GM18520 (cell line): ENCODE results near the gene TECPR2.
"Not testable (repeated sequence)": the region's sequence is repeated elsewhere in the genome, so short reads cannot be mapped to it uniquely, and the experiment has no call there.

ENCODE experiments used
- ATAC-seq: cut with Tn5 transposase; IDR thresholded peaks from one replicate; pipeline ENCODE4 v1.9.1; 2021; ENCODE audit not compliant: unreplicated experiment

TECPR2 gene

DNA sequence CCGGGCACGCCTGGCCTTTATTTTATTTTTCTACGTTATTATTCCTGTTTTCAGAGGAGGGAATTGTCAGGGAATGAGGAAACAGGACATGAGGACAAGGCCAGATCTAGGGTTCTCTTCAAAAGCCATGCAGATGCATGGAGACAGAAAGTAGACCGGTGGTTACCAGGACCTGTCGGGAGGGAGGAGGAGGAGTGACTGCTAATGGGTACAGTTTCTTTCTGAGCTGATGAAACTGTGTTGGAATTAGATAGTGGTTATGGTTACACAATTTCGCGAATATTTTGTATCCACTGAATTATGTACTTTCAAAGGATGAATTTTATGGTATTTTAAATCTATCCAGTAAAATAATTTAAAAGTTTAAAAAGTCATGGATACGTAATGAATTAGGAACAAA is 31.9 kb upstream of the TECPR2 start:
- ATAC-seq = no peak

DNA sequence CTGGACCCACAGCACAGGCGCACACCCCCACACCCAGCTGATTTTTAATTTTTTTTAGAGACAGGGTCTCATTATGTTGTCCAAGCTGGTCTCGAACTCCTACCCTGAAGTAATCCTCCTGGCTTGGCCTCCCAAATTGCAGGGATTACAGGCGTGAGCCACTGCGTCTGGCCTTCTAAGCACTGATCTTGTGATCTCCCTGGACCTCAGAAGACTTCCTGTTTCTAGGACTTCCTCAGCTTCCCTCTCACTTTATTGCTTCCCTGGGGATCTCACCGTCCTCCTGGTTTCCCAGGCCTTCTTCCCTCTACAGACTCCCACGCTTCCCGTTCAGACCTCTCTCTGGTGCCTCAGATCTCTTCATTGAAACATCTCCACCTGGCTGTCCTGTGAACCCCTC is 29.4 kb upstream of the TECPR2 start:
- ATAC-seq = no peak

DNA sequence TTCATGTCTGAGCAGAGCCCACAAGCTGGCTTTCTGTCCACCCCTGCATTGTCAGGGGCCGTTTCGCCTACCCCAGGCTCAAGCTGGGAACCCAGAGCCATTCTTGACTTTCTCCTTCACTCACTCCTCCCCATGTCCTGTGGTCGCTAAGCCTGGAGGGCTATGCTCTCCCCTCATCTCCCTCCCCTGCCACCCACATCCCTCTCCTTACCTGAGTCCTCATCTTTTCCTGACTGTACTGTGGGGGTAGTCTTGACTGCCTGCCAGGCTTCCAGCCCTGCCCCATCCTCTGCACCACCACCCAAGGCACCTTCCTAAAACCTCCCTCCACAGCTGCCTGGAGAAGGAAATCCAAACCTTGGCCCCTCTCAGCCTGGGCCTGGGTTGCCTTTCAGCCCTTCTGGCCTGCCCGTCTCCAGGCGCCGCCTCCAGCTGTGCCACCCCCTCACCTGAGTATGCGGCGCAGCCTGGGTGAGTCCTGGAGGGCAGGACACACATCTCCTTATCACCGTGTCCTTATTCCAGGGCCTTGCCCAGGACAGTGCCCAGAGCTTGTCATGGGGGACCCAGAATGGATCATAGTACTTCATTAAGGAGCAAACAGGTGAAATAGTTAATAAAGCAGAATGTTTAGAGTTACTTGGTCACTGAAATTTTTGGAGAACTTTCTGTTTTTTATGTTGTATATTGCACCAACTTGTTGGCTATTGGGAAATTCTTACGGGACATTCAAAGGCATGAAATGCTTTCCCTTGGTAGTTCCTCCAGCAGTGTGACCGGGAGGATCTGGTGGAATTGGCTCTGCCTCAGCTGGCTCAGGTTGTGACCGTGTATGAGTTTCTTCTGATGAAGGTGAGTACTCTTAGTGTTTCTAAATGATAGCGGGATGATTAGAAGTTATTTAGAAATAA is 28.7 kb upstream of the TECPR2 start:
- no peak for ATAC-seq

DNA sequence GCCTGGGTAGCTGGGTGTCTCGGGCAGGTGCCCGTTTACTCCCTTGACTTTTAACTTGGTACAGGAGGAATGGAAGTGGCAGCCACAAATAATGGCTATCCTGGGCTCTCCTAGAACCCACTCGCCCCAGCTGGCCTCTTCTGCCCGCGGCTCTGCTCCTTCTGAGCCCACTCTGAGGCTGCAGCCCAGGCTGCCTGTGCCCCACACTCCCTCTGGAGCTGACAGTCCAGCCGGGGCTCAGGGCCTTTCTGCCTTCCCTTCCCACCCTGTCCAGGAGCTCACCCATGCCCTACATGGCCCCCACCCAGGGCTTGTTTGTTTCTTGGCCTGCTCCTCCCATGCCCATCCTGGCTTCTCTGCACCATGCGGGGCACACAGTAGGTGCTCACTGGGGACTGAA is 27.6 kb upstream of the TECPR2 start:
- ATAC-seq = no peak

DNA sequence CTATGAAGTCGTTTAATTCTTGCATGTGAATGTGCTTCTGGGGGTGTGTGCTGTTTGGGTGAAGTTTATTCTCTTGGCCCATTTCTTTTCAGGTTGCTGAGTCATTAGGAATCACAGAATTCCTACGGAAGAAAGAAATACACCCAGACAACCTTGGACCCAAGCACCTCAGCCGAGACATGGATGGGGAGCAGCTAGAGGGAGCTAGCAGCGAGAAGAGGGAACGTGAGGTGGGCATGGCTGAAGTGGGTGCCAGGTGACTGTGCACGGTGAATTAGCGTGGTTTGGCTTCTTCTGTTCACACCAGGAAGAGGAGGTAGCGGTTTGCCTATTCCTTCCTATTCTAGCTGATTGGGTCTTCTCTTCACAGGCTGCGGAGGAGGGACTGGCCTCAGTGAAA is 24.0 kb upstream of the TECPR2 start:
- ATAC-seq = no peak

DNA sequence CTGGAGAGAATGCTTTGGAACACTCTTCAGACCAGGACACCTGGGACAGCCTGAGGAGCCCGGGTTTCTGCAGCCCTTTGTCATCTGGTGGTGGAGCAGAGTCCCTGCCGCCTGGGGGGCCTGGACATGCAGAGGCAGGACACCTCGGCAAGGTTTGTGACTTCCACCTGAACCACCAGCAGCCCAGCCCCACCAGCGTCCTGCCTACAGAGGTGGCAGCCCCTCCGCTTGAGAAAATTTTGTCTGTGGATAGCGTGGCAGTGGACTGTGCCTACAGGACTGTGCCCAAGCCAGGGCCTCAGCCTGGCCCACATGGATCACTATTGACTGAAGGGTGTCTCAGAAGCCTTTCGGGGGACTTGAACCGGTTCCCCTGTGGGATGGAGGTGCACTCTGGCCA is 21.2 kb upstream of the TECPR2 start:
- ATAC-seq = no peak

DNA sequence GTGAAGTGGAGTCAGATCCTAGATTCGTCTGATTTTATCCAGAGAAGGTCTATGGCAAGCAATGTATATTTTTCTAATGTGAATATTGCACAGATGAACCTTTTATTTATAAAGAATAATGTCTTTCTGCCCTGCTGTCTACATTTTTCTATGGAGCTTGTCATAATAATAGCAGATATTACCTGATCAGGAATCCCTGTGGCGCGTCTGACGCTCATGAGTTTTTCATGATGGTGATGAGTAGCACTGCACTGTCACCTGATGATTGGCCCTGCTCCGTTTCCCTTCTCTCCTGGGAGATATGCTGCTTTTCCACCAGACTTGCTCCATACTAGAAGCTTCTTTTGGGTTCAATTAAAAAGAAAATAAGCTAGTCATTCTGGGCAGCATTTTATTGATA is 20.5 kb upstream of the TECPR2 start:
- no peak for ATAC-seq

DNA sequence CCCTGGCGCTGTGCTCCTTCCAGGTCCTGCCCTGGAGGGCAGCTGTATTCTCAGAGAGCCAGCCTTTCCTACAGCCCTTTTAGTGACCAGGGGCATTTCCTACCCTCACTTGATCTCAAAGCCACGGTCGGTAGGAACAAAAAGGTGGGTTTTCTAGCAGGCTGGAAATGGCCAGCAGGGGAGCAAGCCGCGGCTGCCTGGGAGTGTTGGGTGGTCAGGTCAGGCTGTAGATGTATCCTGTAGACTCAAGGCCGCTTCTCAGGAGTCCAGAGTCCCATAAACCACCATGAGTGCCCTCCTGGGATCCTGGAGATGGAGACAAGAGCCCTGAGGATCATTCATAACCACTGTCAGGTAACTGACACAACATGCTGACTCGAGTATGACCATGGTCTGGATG is 18.7 kb upstream of the TECPR2 start:
- ATAC-seq = no peak

DNA sequence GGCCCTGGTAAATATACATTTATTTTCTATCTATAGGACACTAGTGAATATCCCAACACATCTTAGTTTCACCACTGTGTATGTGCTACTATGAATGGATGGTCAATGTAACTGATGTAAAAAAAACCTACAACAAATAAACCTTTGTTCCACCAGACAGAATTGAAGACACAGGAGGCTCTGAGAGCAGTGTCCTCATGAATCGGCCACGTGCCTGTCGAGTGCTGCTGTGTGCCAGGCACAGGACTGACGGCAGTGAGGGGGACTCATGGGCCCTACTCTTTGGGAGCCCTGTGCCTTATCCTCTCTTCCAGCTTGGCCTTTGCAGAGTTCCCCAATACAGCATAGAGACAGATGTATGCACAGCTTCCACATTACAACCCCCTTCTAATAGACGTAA is 18.3 kb upstream of the TECPR2 start:
- ATAC-seq = no peak

DNA sequence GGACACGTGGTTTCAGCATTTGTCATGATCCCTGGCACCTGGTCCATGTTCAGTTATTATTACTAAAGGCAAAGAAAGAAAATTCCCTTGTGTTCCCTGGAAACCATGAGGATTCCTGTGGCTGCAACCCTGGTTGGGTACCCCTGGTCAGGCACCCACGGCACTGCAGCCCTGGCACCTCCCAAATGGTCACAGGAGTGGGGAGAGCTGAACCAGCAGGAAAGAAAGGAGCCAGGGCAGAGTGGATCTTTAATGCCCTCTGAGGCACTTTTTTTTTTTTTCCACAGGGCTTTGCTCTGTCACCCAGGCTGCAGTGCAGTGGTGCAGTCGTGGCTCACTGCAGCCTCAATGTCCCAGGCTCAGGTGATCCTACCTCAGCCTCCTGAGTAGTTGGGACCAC is 17.5 kb upstream of the TECPR2 start:
- no peak for ATAC-seq

DNA sequence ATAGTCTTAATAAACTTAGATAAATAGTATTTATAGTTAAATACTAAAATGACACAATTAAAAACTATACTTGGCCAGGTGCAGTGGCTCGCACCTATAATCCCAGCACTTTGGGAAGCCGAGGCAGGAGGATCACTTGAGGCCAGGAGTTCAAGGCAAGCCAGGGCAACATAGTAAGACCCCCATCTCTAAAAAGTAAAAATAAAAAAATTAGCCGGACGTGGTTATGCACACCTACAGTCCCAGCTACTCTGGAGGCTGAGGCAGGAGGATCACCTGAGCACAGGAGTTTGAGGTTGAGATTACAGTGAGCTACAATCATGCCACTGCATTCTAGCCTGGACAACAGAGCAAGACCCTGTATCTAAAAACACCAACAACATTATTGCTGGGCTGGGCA is 16.1 kb upstream of the TECPR2 start:
- ATAC-seq = no peak

DNA sequence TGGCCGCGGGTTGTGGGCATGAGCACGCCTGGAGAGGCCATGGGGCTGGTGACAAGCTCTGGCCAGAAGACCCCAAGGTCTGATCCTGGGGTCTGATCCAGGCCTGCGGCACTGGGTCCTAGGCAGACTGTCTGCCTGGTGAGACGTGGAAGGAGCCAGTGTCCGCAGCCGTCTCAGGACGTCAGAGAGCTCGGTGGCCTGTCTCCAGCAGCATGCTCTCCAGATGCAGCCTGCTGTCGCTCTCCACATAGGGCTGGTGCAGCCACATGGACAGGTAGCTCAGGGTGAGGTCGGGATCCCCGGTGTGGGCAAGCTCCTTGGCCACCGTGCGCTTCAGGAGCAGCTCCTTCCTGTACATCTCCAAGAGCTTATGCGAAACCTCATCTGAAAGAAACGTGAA is 14.4 kb upstream of the TECPR2 start:
- ATAC-seq = no peak

DNA sequence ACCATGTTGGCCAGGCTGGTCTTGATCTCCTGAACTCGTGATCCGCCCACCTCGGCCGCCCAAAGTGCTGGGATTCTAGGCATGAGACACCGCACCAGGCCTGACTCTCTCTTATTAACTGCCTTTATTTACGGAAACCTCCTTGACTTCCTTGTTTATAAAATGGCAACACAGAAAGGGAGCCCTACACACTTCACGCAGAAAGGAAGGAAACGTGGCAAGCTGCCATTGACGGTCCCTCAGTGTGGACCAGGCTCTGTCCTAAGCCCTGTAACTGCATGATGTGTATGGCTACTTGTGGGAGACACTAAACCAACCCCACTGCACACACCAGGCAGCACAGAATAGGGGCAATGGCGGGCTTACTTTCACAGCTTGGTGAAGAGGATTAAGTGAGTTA is 11.7 kb upstream of the TECPR2 start:
- ATAC-seq = no peak

DNA sequence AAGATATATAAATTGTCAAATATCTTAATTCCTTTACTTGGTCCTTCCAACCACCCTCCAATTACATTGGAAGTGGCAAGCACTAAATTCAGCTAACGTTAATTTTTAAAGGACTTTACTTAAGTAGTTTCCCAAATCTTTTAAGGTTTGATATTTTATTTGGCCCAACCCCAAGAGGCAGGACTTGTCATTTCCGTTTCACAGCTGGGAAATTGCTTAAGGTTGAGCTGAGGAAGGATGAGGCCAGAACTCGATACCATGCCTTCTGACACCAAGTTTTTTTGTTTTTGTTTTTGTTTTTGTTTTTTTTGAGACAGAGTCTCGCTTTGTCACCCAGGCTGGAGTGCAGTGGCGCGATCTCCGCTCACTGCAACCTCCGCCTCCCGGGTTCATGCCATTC is 11.1 kb upstream of the TECPR2 start:
- not testable (repeated sequence) for ATAC-seq

DNA sequence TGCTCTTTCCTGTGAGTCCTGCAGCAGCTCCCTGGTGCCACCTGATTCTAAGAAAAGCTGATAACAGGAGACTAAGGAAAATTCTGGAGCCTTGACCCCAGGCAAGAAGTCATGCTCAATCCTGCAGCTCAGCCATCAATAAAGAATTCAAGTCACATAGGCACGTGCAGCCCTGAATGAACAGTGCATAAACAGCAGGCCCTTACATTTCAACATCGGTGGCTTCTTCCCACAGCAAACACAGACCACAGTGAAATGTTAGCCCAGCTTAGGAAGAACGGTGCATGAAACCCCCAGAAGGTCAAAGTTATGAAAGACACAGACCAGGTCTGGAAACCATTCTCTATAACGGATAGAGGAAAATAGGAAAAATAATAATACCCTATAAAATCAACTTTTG is 10.5 kb upstream of the TECPR2 start:
- no peak for ATAC-seq

DNA sequence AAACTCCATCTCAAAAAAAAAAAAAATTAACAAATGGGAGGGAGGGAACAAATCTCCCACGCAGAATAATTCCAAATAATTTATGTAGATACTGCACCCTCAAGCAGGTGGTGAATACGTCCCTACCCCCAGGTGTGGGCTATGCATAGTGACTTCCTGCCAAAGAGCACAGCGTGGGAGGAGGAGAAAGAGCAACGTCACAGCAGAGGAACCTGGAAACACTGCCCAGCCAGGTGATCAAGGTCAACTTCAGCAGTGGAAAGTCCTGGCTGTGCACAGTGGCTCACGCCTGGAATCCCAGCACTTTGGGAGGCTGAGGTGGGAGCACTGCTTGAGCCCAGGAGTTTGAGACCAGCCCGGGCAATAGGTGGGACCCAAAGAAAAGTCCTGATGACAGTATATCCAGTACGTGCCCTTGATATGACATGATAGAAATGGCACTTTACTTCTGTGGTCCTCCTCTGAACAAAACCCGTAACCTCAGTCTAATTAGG is 9.6 kb upstream of the TECPR2 start:
- ATAC-seq = no peak

DNA sequence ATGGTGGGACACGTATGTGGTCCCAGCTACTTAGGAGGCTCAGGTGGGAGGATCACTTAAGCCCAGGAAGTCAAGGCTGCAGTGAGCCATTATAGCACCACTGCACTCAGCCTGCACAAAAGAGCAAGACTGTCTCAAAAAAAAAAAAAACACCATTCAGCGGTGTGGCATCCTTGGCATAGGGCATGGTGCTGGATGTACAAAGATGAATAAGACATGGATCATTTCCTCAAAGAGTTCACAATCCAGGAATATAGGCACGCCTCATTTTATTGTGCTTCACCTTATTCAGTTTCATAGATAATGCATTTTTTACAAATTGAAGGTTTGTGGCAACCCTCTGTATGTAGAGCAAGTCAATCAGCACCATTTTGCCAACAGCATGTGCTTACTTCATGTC is 6.5 kb upstream of the TECPR2 start:
- ATAC-seq = no peak

DNA sequence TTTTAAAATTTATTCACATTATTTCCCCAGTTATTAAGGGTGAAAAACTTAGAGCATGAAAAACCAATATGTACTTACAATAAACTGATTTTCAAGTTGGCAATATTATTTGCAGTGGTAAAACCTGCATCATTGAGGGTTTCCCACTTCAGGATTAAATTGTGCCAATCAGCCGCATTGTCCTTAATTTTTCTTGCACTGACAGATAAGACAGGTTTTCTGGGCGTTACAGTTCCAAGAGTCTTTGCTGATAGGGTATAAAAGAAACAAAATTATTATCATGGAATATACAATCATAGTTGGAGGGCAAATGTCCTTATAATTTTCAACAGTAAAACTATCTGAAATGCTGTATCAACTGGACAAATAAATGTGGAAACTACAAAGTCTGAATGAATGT is 3.4 kb upstream of the TECPR2 start:
- ATAC-seq = no peak

DNA sequence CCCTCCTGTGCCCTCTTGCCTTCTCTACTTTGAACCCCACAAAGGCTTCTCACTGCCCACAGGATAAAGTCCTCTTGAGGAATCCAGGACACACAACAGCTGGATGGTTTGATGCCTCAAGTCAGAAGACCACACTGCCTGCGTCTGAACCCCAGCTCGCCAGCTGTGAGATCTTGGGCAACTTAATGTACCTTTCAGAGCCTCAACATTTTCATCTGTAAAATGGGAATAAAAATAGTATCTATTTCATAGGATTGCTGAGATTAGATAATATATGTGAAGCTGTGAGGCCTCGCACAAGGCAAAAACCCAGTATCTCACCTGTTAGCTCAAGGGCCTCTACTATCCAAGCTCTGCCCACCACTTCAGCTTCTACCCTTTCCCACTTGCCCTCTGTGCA is 2.4 kb upstream of the TECPR2 start:
- ATAC-seq = no peak

DNA sequence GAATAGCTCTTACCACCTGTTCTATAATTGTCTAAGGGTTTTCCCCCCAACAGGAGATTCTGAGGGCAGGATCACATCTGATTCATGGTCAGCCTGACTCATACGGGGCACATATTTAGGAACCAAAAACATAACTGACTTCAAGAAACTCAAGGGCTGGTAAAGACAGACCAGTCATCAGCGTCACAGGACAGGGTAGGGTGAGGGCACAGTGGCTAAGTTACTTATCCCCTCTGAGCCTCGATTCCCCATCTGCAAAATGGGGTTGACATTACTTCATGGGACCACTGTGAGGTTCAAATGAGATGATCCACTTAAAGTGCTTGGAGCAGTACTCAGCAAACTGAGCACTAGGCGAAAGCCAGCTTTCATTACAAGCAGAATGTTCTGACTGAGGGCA is 657 bp upstream of the TECPR2 start:
- no peak for ATAC-seq

DNA sequence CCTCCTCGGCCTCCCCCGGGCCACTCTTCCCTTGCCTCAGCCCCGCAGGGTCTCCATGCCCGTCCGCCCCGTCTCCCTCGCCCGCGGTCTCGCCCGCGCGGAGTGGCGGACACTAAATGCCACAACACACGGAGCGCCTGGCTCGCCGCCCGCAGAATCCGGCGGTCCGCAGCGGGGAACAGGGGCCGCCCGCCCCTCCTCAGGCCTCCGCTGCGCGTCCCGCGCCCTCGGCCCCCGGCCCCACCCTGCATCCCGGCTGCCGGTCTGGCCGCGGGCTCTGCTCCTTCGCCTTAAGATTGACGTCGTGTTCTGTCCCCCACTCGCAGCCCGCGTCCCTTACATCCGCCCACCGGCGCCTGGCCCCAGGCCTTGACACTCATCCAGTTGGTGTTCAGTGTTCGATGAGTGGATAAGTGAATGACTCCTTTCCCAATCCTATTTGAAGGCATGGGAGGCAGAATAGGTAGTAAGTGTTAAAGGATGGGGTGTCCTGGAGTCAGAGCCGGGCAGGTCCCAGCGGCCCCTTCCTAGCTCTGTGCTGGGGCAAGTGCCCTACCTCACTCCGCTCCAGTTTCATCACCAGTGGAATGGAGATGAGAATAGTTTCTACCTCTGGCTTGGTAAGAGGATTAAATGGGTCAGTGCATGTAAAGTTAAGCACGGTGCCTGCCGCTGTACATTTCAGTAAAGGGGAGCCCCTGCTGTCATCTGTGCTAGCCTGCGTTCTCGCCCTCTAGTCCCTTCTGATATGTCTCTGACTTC is 622 bp downstream of the TECPR2 start:
- ATAC-seq = peak; percentile 8

DNA sequence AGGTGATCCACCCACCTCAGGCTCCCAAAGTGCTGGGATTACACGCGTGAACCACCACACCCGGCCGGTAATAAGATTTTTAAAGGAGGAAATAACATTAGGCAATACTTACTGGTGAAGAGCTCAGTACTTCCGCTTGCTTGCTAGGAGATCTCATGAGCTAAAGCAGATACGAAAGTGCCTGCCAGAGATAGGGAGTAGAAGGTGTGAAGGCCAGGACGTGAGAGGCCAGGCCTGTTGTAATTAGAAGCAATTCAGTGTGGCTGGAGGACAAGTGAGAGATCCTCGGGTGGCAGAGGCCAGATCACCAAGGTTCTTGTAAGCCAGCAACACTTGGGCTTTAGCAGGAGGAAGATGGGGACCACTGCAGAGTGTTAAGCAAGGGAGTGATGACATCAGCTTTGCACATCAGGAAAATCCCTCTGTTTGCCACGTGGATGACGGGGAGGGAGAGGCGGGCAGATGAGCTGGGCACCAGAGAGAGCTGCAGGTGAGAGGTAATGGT is 7.6 kb downstream of the TECPR2 start:
- ATAC-seq = no peak
